ENCODE data around the gene ZNF813.

Gene ZNF813

DNA sequence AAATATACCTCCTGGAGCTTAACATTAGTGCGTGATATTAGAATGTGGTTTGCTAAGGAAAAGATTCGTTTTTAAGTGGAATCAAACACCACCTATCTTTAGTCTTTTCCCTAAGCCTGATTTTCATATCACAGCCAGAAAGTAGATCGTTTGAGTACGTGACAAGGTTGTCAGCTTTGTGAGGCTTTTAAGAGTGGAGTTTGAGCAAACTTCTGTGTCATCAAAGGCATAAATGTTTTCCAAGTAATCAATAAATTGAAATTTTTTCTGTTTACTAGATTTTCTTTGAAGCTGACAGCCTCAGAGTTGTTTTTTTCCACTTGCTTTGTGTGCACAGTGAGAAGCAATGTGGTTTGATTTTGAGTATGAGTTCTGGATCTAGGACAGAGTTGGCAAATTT is 63.9 kb downstream of the ZNF813 start:
- H3K4me1 ChIP-seq (ENCODE audit: control insufficient read depth, insufficient read depth, low read length) = no peaks in the 10 kb centered on the region
- H3K27ac ChIP-seq (ENCODE audit: extremely low read depth, low read depth, low read length) = no peak overlapping the region
- H3K36me3 ChIP-seq (ENCODE audit: control insufficient read depth in 2 of 2, insufficient read depth in 1 of 2, low read length in 2 of 2) = peaks cover 0 to 23% of the 10 kb centered on the region in 2 experiments
- POLR2A ChIA-PET = no interaction called here
- H3K9me3 ChIP-seq (ENCODE audit: control insufficient read depth, insufficient read depth, low read depth, low read length) = no peaks in the 10 kb centered on the region
- no peak overlapping the region for H3K4me3 ChIP-seq (ENCODE audit: low read depth, low read length)
- CTCF ChIA-PET = interaction anchor here (1.5 kb wide), 1 partner anchor 261 kb away, joined by 3 read pairs; no protein-coding TSS in a partner anchor
- TF ChIP-seq, protein P1, sequence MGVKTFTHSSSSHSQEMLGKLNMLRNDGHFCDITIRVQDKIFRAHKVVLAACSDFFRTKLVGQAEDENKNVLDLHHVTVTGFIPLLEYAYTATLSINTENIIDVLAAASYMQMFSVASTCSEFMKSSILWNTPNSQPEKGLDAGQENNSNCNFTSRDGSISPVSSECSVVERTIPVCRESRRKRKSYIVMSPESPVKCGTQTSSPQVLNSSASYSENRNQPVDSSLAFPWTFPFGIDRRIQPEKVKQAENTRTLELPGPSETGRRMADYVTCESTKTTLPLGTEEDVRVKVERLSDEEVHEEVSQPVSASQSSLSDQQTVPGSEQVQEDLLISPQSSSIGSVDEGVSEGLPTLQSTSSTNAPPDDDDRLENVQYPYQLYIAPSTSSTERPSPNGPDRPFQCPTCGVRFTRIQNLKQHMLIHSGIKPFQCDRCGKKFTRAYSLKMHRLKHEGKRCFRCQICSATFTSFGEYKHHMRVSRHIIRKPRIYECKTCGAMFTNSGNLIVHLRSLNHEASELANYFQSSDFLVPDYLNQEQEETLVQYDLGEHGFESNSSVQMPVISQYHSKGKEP (tag by site-specific recombination; IDR thresholded peaks at IDR 0.05) = no peak
- TF ChIP-seq, protein P2, sequence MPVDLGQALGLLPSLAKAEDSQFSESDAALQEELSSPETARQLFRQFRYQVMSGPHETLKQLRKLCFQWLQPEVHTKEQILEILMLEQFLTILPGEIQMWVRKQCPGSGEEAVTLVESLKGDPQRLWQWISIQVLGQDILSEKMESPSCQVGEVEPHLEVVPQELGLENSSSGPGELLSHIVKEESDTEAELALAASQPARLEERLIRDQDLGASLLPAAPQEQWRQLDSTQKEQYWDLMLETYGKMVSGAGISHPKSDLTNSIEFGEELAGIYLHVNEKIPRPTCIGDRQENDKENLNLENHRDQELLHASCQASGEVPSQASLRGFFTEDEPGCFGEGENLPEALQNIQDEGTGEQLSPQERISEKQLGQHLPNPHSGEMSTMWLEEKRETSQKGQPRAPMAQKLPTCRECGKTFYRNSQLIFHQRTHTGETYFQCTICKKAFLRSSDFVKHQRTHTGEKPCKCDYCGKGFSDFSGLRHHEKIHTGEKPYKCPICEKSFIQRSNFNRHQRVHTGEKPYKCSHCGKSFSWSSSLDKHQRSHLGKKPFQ (tag by site-specific recombination; IDR thresholded peaks at IDR 0.05) = no peak
- TF ChIP-seq ZNF561 (tag by site-specific recombination; IDR thresholded peaks at IDR 0.05; ENCODE audit: borderline replicate concordance) = no peak
- no peak for TF ChIP-seq ZNF2 (tag by site-specific recombination; IDR thresholded peaks at IDR 0.05)
- TF ChIP-seq ZNF654 (tag by site-specific recombination; IDR thresholded peaks at IDR 0.05; ENCODE audit: low read depth) = no peak
- TF ChIP-seq ZNF660 (tag by site-specific recombination; IDR thresholded peaks at IDR 0.05) = no peak
- no peak for TF ChIP-seq ZNF621 (tag by site-specific recombination; IDR thresholded peaks at IDR 0.05)
- TF ChIP-seq ZNF37A (tag by site-specific recombination; IDR thresholded peaks at IDR 0.05) = no peak
- no peak for TF ChIP-seq SCRT1 (tag by site-specific recombination; IDR thresholded peaks at IDR 0.05; ENCODE audit: borderline replicate concordance)
- TF ChIP-seq GLI2 (tag by site-specific recombination; IDR thresholded peaks at IDR 0.05; ENCODE audit: borderline replicate concordance, low read depth) = no peak
- TF ChIP-seq ZNF211 (tag by site-specific recombination; IDR thresholded peaks at IDR 0.05; ENCODE audit: low read depth) = no peak
- TF ChIP-seq ZSCAN4 (tag by site-specific recombination; IDR thresholded peaks at IDR 0.05) = no peak
- TF ChIP-seq KLF8 (tag by site-specific recombination; IDR thresholded peaks at IDR 0.05) = no peak
- no peak for TF ChIP-seq SP2 (tag by site-specific recombination; IDR thresholded peaks at IDR 0.05)
- TF ChIP-seq ZNF707 (tag by site-specific recombination; IDR thresholded peaks at IDR 0.05) = no peak
- TF ChIP-seq GFI1B (tag by site-specific recombination; IDR thresholded peaks at IDR 0.05) = no peak

GRCh38 chr19:53532362-53532761 is 64.8 kb downstream of the ZNF813 start:
- ChIA-PET CTCF (interaction anchor here (1.5 kb wide), 1 partner anchor 260 kb away, joined by 3 read pairs; no protein-coding TSS in a partner anchor), POLR2A (no interaction called here)
- Histone ChIP-seq H3K4me3 (ENCODE audit: low read depth, low read length) (no peak overlapping the region), H3K4me1 (ENCODE audit: control insufficient read depth, insufficient read depth, low read length) (no peaks in the 10 kb centered on the region), H3K36me3 (ENCODE audit: control insufficient read depth in 2 of 2, insufficient read depth in 1 of 2, low read length in 2 of 2) (peaks cover 3 to 23% of the 10 kb centered on the region in 2 experiments), H3K9me3 (ENCODE audit: control insufficient read depth, insufficient read depth, low read depth, low read length) (no peaks in the 10 kb centered on the region), H3K27ac (ENCODE audit: extremely low read depth, low read depth, low read length) (no peak overlapping the region)
- TF ChIP-seq KLF1 (tag by site-specific recombination; IDR thresholded peaks at IDR 0.05) = no peak
- TF ChIP-seq ZNF629 (tag by site-specific recombination; IDR thresholded peaks at IDR 0.05) = no peak
- TF ChIP-seq, protein P3, sequence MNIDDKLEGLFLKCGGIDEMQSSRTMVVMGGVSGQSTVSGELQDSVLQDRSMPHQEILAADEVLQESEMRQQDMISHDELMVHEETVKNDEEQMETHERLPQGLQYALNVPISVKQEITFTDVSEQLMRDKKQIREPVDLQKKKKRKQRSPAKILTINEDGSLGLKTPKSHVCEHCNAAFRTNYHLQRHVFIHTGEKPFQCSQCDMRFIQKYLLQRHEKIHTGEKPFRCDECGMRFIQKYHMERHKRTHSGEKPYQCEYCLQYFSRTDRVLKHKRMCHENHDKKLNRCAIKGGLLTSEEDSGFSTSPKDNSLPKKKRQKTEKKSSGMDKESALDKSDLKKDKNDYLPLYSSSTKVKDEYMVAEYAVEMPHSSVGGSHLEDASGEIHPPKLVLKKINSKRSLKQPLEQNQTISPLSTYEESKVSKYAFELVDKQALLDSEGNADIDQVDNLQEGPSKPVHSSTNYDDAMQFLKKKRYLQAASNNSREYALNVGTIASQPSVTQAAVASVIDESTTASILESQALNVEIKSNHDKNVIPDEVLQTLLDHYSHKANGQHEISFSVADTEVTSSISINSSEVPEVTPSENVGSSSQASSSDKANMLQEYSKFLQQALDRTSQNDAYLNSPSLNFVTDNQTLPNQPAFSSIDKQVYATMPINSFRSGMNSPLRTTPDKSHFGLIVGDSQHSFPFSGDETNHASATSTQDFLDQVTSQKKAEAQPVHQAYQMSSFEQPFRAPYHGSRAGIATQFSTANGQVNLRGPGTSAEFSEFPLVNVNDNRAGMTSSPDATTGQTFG (tag by site-specific recombination; IDR thresholded peaks at IDR 0.05; ENCODE audit: borderline replicate concordance) = no peak
- no peak for TF ChIP-seq ZNF175 (tag by site-specific recombination; IDR thresholded peaks at IDR 0.05)
- TF ChIP-seq SCRT1 (tag by site-specific recombination; IDR thresholded peaks at IDR 0.05; ENCODE audit: borderline replicate concordance) = no peak
- TF ChIP-seq ZNF23 (tag by site-specific recombination; IDR thresholded peaks at IDR 0.05; ENCODE audit: borderline replicate concordance) = no peak
- TF ChIP-seq ZNF621 (tag by site-specific recombination; IDR thresholded peaks at IDR 0.05) = no peak
- no peak for TF ChIP-seq ZNF341 (tag by site-specific recombination; IDR thresholded peaks at IDR 0.05; ENCODE audit: low read depth)
- TF ChIP-seq FEZF1 (tag by site-specific recombination; IDR thresholded peaks at IDR 0.05) = no peak
- no peak for TF ChIP-seq ZNF701 (tag by site-specific recombination; IDR thresholded peaks at IDR 0.05)
- TF ChIP-seq ZNF138 (tag by site-specific recombination; IDR thresholded peaks at IDR 0.05; ENCODE audit: borderline replicate concordance) = no peak
- no peak for TF ChIP-seq ZNF514 (tag by site-specific recombination; IDR thresholded peaks at IDR 0.05)
- no peak for TF ChIP-seq ZNF623 (tag by site-specific recombination; IDR thresholded peaks at IDR 0.05)

Data from HEK293 (cell line).